T-helper 2 cell treated with Interferon-gamma antibody and Interleukin-4, amounts not matched to agents 5 μg/mL and 100 μg/mL, for 36 hours (primary cell): Measurements from ENCODE around the gene SOWAHD.
"Not testable (repeated sequence)": the region's sequence is repeated elsewhere in the genome, so short reads cannot be mapped to it uniquely, and the experiment has no call there.

Source experiments
- DNase-seq: peaks from one replicate; pipeline ENCODE4 v3.0.0; 2021; ENCODE audit warnings: low spot score
- H3K27ac Mint-ChIP-seq: one replicate; pipeline ENCODE4 v1.8.0; 2021; ENCODE audit warnings: mild to moderate bottlenecking, mixed read lengths
- H3K27me3 Mint-ChIP-seq: one replicate; pipeline ENCODE4 v1.8.0; 2021; ENCODE audit warnings: low read depth, mixed read lengths
- H3K36me3 Mint-ChIP-seq: one replicate; pipeline ENCODE4 v1.8.0; 2021; ENCODE audit warnings: low read depth, mixed read lengths
- H3K4me1 Mint-ChIP-seq: one replicate; pipeline ENCODE4 v1.8.0; 2021; ENCODE audit warnings: low read depth, mixed read lengths
- H3K4me3 Mint-ChIP-seq: one replicate; pipeline ENCODE4 v1.8.0; 2022; ENCODE audit warnings: mild to moderate bottlenecking, moderate library complexity, mixed read lengths
- H3K9me3 Mint-ChIP-seq: one replicate; pipeline ENCODE4 v1.8.0; 2021; ENCODE audit warnings: mixed read lengths

The SOWAHD gene

GRCh38 chrX:119768436-119768835, 10.0 kb downstream of the SOWAHD start:
- H3K9me3 Mint-ChIP-seq, DNase-seq, H3K27ac Mint-ChIP-seq, H3K36me3 Mint-ChIP-seq, H3K4me1 Mint-ChIP-seq, H3K4me3 Mint-ChIP-seq, H3K27me3 Mint-ChIP-seq: not testable (repeated sequence)

- DNase-seq, H3K4me1 Mint-ChIP-seq: not testable (repeated sequence)
These were observed 11.0 kb downstream of the SOWAHD start for GRCh38 chrX:119769388-119769787.

GRCh38 chrX:119775517-119776238, 17.3 kb downstream of the SOWAHD start:
- H3K36me3 Mint-ChIP-seq: peaks cover 3% of the 10 kb centered on the region
- DNase-seq: no peak
- H3K27ac Mint-ChIP-seq: peak overlapping the region; percentile 65
- peaks cover 6% of the 10 kb centered on the region for H3K4me1 Mint-ChIP-seq
- no peaks in the 10 kb centered on the region for H3K9me3 Mint-ChIP-seq
- H3K27me3 Mint-ChIP-seq: no peaks in the 10 kb centered on the region
- no peak overlapping the region for H3K4me3 Mint-ChIP-seq

More at GRCh38 chrX:119769388-119769787, 11.0 kb downstream of the SOWAHD start:
- H3K4me3 Mint-ChIP-seq, H3K9me3 Mint-ChIP-seq, H3K27ac Mint-ChIP-seq, H3K36me3 Mint-ChIP-seq, H3K27me3 Mint-ChIP-seq: not testable (repeated sequence)

- H3K27me3 Mint-ChIP-seq: no peaks in the 10 kb centered on the region
- H3K9me3 Mint-ChIP-seq: no peaks in the 10 kb centered on the region
- H3K27ac Mint-ChIP-seq: no peak overlapping the region
- no peak for DNase-seq
- H3K4me1 Mint-ChIP-seq: peaks cover 6% of the 10 kb centered on the region
- H3K36me3 Mint-ChIP-seq: peaks cover 9% of the 10 kb centered on the region
- H3K4me3 Mint-ChIP-seq: no peak overlapping the region
These were observed 20.4 kb downstream of the SOWAHD start for GRCh38 chrX:119778829-119779228.

- Mint-ChIP-seq H3K4me1 (peaks cover 7% of the 10 kb centered on the region), H3K27me3 (no peaks in the 10 kb centered on the region), H3K4me3 (no peak overlapping the region), H3K27ac (no peak overlapping the region), H3K36me3 (peaks cover 28% of the 10 kb centered on the region), H3K9me3 (no peaks in the 10 kb centered on the region)
- DNase-seq: no peak
These were observed 24.6 kb downstream of the SOWAHD start for GRCh38 chrX:119783026-119783425.

GRCh38 chrX:119784747-119785446, 26.5 kb downstream of the SOWAHD start:
- Mint-ChIP-seq H3K9me3 (no peaks in the 10 kb centered on the region), H3K4me1 (peaks cover 10% of the 10 kb centered on the region), H3K27me3 (no peaks in the 10 kb centered on the region), H3K36me3 (peaks cover 40% of the 10 kb centered on the region), H3K4me3 (no peak overlapping the region), H3K27ac (peak overlapping the region; percentile 19)
- peak; percentile 6 for DNase-seq

GRCh38 chrX:119790977-119791436, 32.6 kb downstream of the SOWAHD start:
- Mint-ChIP-seq H3K4me3 (peak overlapping the region; percentile 96), H3K27me3 (no peaks in the 10 kb centered on the region), H3K36me3 (peaks cover 36% of the 10 kb centered on the region), H3K9me3 (no peaks in the 10 kb centered on the region), H3K4me1 (peaks cover 5% of the 10 kb centered on the region), H3K27ac (peak overlapping the region; percentile 96)
- DNase-seq: peak; percentile 12

- Mint-ChIP-seq H3K27me3 (no peaks in the 10 kb centered on the region), H3K27ac (peak within 1 kb of the TSS; percentile 96), H3K9me3 (no peaks in the 10 kb centered on the region), H3K4me1 (peaks cover 5% of the 10 kb centered on the region), H3K4me3 (peak within 1 kb of the TSS; percentile 96), H3K36me3 (peaks cover 32% of the 10 kb centered on the region)
- DNase-seq: peak; percentile 79
These were observed 33.2 kb downstream of the SOWAHD start, which contains the start of gene RPL39 for GRCh38 chrX:119791437-119792231. Gene RPL39, minus strand, starts transcription at chrX:119791630. Its CDS starts 54 bp downstream, at chrX:119791576.

GRCh38 chrX:119801253-119802221, 43.1 kb downstream of the SOWAHD start:
- no peaks in the 10 kb centered on the region for H3K9me3 Mint-ChIP-seq
- no peaks in the 10 kb centered on the region for H3K4me1 Mint-ChIP-seq
- no peak overlapping the region for H3K4me3 Mint-ChIP-seq
- DNase-seq: no peak
- no peaks in the 10 kb centered on the region for H3K27me3 Mint-ChIP-seq
- H3K27ac Mint-ChIP-seq: no peak overlapping the region
- H3K36me3 Mint-ChIP-seq: no peaks in the 10 kb centered on the region

- Mint-ChIP-seq H3K27me3 (no peaks in the 10 kb centered on the region), H3K9me3 (no peaks in the 10 kb centered on the region), H3K4me1 (no peaks in the 10 kb centered on the region), H3K36me3 (no peaks in the 10 kb centered on the region), H3K27ac (no peak overlapping the region), H3K4me3 (no peak overlapping the region)
- DNase-seq: no peak
These were observed 44.2 kb downstream of the SOWAHD start for GRCh38 chrX:119802546-119802945.

- H3K27me3 Mint-ChIP-seq, H3K4me3 Mint-ChIP-seq, H3K27ac Mint-ChIP-seq, DNase-seq, H3K4me1 Mint-ChIP-seq, H3K36me3 Mint-ChIP-seq, H3K9me3 Mint-ChIP-seq: not testable (repeated sequence)
These were observed 50.1 kb downstream of the SOWAHD start for GRCh38 chrX:119808461-119808860.

- Mint-ChIP-seq H3K36me3 (no peaks in the 10 kb centered on the region), H3K4me1 (no peaks in the 10 kb centered on the region), H3K27ac (no peak overlapping the region), H3K4me3 (no peak overlapping the region), H3K9me3 (no peaks in the 10 kb centered on the region), H3K27me3 (peaks cover 1% of the 10 kb centered on the region)
- DNase-seq: no peak
These were observed 50.8 kb downstream of the SOWAHD start for GRCh38 chrX:119809185-119809666.
